Mucosa of gallbladder (tissue), 1 donor: Measurements from ENCODE around the gene LRP2. TPM values are rescaled to one million over a fixed set of nuclear protein-coding genes. Genes with fewer than 3 reads are reported as not detected.
"Not testable (repeated sequence)": the region's sequence is repeated elsewhere in the genome, so short reads cannot be mapped to it uniquely, and the experiment has no call there.

ENCODE experiments used
- DNase-seq: peaks from one replicate; pipeline ENCODE4 v3.0.0-alpha.2; 2020; ENCODE audit warnings: low spot score
- total RNA-seq: library from RNA; stranded (reverse); gene quantifications from one replicate; pipeline ENCODE4 v1.2.1, GENCODE V29; 2021
- donor health status: DM: no; HTN: no; CAD: no.

LRP2 gene
- total RNA-seq: 13.6 TPM

DNA sequence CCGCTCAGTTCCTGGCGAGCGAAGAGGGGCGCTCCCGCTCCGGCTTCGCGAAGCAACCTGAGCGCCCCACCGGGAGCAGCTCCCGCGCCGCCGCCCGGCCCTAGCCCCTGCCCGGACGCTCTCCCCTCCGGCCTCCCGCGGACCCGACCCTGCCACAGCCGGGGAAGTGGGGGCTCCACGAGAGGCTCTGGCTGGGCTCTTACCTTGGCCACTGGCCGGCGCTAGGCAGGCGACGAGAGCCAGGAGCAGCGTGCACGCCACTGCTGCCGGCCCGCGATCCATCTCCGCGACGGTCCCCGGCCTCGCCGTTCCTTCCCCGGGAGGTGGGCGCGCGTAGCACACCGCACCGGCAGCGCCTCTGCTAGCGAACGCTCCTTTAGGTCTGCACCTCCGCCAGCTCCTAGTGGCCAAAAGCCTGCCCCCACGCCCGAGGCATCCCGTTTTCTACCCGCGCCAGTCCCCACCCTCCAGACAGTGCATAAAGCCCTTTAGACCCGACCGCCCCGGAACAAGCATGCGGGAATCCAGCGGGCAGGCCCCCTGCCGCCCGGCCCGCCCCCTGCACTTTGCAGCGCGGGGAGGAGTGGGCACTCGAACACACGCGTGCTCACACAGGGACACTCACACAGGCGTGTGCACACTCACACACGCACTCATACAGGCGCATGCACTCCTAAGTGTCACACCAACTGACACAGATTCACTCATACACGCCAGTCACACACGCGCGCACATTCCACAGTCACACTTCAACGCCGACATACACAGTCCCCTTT is at the start of gene LRP2:
Gene LRP2, minus strand, starts transcription at position 417 of the 776 bp plus-strand sequence. Its CDS starts 135 bp downstream, at position 282.
- DNase-seq: peak; percentile 33

- DNase-seq: no peak
Observed at GRCh38 chr2:169406891-169407290, 44.6 kb upstream of the LRP2 start.

GRCh38 chr2:169399491-169399890 is 37.2 kb upstream of the LRP2 start:
- not testable (repeated sequence) for DNase-seq

- no peak for DNase-seq
Observed at GRCh38 chr2:169397697-169398096, 35.4 kb upstream of the LRP2 start.

DNA sequence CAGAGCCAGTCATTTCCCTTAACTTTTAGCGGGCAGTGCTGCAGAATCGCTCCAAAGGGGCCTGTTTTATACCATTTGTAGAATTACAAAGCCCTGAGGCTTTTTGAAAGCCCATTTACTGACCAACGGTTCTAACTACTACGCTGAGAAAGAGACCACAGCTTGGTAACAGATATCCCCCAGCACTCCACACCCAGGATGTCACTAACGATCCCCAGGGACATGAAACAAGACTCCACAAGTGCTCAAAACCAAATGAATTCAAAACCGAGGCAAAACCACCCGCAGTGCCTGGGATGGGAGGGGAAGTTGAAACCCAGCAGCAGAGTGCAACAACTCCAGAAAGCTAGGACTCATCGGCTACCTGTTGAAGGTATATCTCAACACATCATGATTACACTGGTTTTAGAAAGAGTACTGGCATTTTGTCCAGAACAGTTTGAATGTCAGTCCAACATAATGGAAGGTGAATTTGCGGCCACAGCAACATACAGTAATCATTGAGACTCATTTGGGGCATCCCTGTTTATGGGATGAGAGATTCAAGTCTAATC is 33.6 kb upstream of the LRP2 start:
- no peak for DNase-seq

- DNase-seq: no peak
Observed at GRCh38 chr2:169393068-169393590, 30.8 kb upstream of the LRP2 start.

DNA sequence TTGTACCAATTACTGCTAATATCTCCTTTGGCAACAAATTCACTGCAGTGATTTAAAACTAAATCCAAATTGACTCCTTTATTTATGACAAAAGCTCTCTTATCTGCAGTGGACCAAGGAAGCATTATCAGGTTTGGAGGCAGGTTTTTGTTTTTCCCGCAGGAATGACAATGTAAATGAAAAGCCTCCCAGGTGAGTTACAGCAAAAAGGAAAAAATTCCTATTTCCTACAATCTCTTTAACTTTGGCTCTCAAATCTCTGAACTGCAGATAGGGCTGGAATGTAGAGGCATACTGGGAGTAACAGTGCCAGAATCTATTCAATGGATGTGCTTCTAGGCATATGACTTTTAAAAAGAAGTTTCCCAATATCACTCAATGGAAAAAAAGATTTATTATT is 28.9 kb upstream of the LRP2 start:
- DNase-seq: no peak

- no peak for DNase-seq
Observed at GRCh38 chr2:169388161-169388560, 25.8 kb upstream of the LRP2 start.

DNA sequence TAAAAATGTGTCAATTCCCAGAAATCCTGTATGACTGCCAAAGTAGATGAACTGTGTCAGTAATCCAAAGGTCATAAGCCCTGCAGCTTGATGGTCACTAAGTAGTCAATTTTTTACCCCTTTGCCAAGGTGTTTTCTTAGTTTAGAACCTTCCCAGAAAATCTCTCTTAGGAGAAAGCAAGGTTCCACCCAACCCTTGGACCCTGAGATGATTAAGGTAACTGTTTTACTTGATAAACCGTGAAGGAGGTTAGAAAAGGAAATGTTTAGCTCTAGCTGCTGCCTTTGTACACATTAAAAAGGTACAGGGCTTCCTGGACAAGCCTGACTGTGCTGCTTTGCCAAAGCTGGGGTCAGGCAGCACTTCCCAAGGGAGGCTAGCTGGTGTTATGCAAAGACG is 24.4 kb upstream of the LRP2 start:
- DNase-seq: peak; percentile 10

GRCh38 chr2:169384816-169385215 is 22.5 kb upstream of the LRP2 start:
- no peak for DNase-seq

GRCh38 chr2:169372561-169372960 is 10.2 kb upstream of the LRP2 start:
- DNase-seq: no peak

- no peak for DNase-seq
Observed at GRCh38 chr2:169366066-169366465, 3.7 kb upstream of the LRP2 start.

DNA sequence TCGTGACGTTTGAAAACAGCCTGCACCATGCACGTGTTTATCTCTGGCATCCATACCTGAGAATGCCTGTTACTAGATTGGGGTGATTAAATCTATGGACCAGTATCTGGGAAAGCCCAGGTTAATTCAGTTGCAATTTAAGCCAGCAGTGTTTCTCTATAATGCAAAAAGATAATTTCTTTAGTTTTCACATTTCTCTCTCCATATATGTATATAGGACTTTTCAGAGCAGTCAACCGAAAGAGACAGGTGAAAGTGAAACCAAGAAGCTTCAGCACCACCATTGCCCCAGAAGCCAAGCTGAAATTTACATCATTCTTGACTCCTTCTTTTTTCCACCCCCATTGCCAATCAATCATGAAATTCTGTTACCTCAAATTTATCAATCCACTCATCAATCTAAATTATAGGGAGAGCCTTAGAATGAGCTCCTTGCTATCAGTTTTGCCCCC is 2.7 kb upstream of the LRP2 start:
- no peak for DNase-seq

- peak; percentile 17 for DNase-seq
Observed at GRCh38 chr2:169363560-169364150, 1.3 kb upstream of the LRP2 start.

- no peak for DNase-seq
Observed at GRCh38 chr2:169362894-169363559, 693 bp upstream of the LRP2 start.

- no peak for DNase-seq
Observed at GRCh38 chr2:169361706-169362117, 622 bp downstream of the LRP2 start.

GRCh38 chr2:169360984-169361705 is 1.2 kb downstream of the LRP2 start:
- DNase-seq: no peak

DNA sequence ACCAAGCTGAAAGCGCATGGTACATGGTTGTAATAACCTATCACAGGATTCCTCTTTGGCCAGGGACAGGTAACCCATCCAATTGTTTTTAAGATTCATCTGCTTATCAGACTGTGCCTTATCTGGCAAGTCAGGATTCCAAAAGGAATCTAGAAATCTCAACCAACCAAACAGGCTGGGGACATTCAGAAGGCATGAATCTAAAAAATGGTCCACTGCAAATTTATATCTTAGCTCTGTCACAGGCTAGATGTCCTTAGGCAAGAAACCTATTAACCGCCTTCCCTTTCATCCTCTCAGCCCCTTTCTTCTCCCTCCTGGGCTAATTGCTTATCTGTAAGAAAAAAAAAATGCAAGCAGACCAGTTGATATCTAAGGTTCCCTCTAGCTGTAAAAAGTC is 4.3 kb downstream of the LRP2 start:
- DNase-seq: no peak

DNA sequence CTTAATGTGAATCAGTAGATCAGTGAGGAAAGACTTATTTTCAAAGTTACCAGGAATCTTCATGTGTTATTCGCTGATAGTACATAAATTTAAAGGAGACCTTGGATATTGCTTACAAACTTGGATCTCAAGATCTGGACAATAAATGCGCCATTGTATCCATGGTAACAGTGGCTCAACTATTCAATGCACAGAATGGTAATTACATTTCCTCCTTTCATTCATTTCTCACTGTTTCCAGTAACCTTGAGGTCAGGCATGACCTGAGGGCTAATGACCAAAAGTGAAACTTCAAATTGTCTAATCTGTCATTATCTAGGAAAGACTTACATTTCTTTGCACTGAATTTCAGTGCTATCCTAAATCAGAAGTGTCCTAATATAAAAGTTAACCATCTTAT is 8.1 kb downstream of the LRP2 start:
- DNase-seq: no peak

GRCh38 chr2:169351725-169352124 is 10.6 kb downstream of the LRP2 start:
- DNase-seq: no peak

DNA sequence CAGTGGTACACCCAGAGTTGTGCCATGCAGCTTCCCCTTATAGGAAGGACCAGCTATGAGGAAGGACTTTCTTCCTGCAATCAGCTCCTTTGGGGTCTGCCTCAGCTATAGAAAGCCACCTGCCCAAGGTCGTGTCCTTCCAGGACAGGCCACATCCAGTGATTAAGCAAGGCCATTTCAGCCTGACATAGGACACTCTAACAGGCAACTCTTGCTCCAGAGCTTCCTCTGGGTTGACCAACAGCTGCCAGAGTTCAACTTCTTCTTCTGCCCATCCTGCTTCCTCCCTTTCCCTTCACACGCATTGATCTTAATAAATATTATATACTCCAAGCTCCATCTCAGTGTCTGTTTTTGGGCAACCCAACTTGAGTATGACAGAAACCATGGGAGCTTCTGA is 12.8 kb downstream of the LRP2 start:
- DNase-seq: no peak
